GM21576 (cell line): ENCODE data around the gene CIDEA.
"Not testable (repeated sequence)": the region's sequence is repeated elsewhere in the genome, so short reads cannot be mapped to it uniquely, and the experiment has no call there.

ENCODE experiments used
- ATAC-seq: cut with Tn5 transposase; IDR thresholded peaks from one replicate; pipeline ENCODE4 v1.9.1; 2021; ENCODE audit warnings: mild to moderate bottlenecking, moderate library complexity; ENCODE audit not compliant: unreplicated experiment

Gene CIDEA

GRCh38 chr18:12238826-12239225 is 15.3 kb upstream of the CIDEA start:
- ATAC-seq: no peak

- ATAC-seq: no peak
Measured at GRCh38 chr18:12239431-12239830, 14.7 kb upstream of the CIDEA start.

GRCh38 chr18:12242658-12243260 is 11.4 kb upstream of the CIDEA start:
- no peak for ATAC-seq

- not testable (repeated sequence) for ATAC-seq
Measured at GRCh38 chr18:12243272-12243671, 10.9 kb upstream of the CIDEA start.

- ATAC-seq: no peak
Measured at GRCh38 chr18:12245793-12246135, 8.4 kb upstream of the CIDEA start.

GRCh38 chr18:12246849-12247808 is 7.0 kb upstream of the CIDEA start:
- ATAC-seq: no peak

GRCh38 chr18:12247946-12248345 is 6.2 kb upstream of the CIDEA start:
- ATAC-seq: no peak

- ATAC-seq: no peak
Measured at GRCh38 chr18:12248926-12249720, 5.0 kb upstream of the CIDEA start.

- no peak for ATAC-seq
Measured at GRCh38 chr18:12251311-12251710, 2.9 kb upstream of the CIDEA start.

- ATAC-seq: no peak
Measured at GRCh38 chr18:12252061-12252460, 2.1 kb upstream of the CIDEA start.

GRCh38 chr18:12253027-12253426 is 1.1 kb upstream of the CIDEA start:
- ATAC-seq: no peak

- no peak for ATAC-seq
Measured at GRCh38 chr18:12253663-12254135, 462 bp upstream of the CIDEA start.

GRCh38 chr18:12254820-12255511 is 805 bp downstream of the CIDEA start:
- ATAC-seq: no peak

- ATAC-seq: no peak
Measured at GRCh38 chr18:12255626-12256026, 1.5 kb downstream of the CIDEA start.

- no peak for ATAC-seq
Measured at GRCh38 chr18:12256951-12257350, 2.8 kb downstream of the CIDEA start.

GRCh38 chr18:12257996-12258718 is 4.0 kb downstream of the CIDEA start:
- no peak for ATAC-seq

- ATAC-seq: no peak
Measured at GRCh38 chr18:12258719-12259705, 4.9 kb downstream of the CIDEA start.

- no peak for ATAC-seq
Measured at GRCh38 chr18:12262748-12263147, 8.6 kb downstream of the CIDEA start.

GRCh38 chr18:12264864-12265263 is 10.7 kb downstream of the CIDEA start:
- ATAC-seq: no peak
